ENCODE data around the gene CDC5L. TPM values are rescaled to one million over a fixed set of nuclear protein-coding genes. Genes with fewer than 3 reads are reported as not detected.
A peak's percentile ranks its signal among the peaks of the same experiment; 100 is the strongest.
"Not testable (repeated sequence)": the region's sequence is repeated elsewhere in the genome, so short reads cannot be mapped to it uniquely, and the experiment has no call there.

Gene CDC5L
- total RNA-seq = 28.1 and 28.4 TPM in 2 replicates

GRCh38 chr6:44387346-44388134 lies at the start of gene CDC5L:
Gene CDC5L, plus strand, starts transcription at chr6:44387706. Its CDS starts 118 bp downstream, at chr6:44387824.
- Mint-ChIP-seq H3K9me3 (no peaks in the 10 kb centered on the region), H3K27me3 (ENCODE audit: insufficient read depth) (peaks cover 3% of the 10 kb centered on the region), H3K4me1 (ENCODE audit: low read depth) (peaks cover 40% of the 10 kb centered on the region), H3K4me3 (peak within 1 kb of the TSS; percentile 97), H3K36me3 (ENCODE audit: low read depth) (peaks cover 33% of the 10 kb centered on the region), H3K27ac (peak within 1 kb of the TSS; percentile 99)
- peak; percentile 93 for DNase-seq (ENCODE audit: low spot score)
- intact Hi-C loops (cut with micrococcal nuclease) = loop anchor here (1.0 to 5.0 kb wide), 10 partner anchors 21 to 1624 kb away; partner anchors contain the start of genes AARS2, CUL7, HSP90AB1 and NFKBIE

- H3K27ac Mint-ChIP-seq = no peak overlapping the region
- H3K4me1 Mint-ChIP-seq (ENCODE audit: low read depth) = peaks cover 7% of the 10 kb centered on the region
- no peaks in the 10 kb centered on the region for H3K36me3 Mint-ChIP-seq (ENCODE audit: low read depth)
- DNase-seq (ENCODE audit: low spot score) = peak; percentile 55
- intact Hi-C loops (cut with micrococcal nuclease) = loop anchor here (1.0 to 5.0 kb wide), 5 partner anchors 26 to 242 kb away; partner anchors contain the start of gene AARS2
- H3K27me3 Mint-ChIP-seq (ENCODE audit: insufficient read depth) = peaks cover 32% of the 10 kb centered on the region
- no peak overlapping the region for H3K4me3 Mint-ChIP-seq
- no peaks in the 10 kb centered on the region for H3K9me3 Mint-ChIP-seq
Measured at GRCh38 chr6:44338228-44339122, 49.0 kb upstream of the CDC5L start.

GRCh38 chr6:44339301-44339700 lies 48.2 kb upstream of the CDC5L start:
- H3K4me3 Mint-ChIP-seq = no peak overlapping the region
- H3K27me3 Mint-ChIP-seq (ENCODE audit: insufficient read depth) = peaks cover 39% of the 10 kb centered on the region
- no peak for DNase-seq (ENCODE audit: low spot score)
- H3K27ac Mint-ChIP-seq = no peak overlapping the region
- H3K36me3 Mint-ChIP-seq (ENCODE audit: low read depth) = no peaks in the 10 kb centered on the region
- H3K9me3 Mint-ChIP-seq = no peaks in the 10 kb centered on the region
- H3K4me1 Mint-ChIP-seq (ENCODE audit: low read depth) = peaks cover 7% of the 10 kb centered on the region
- intact Hi-C loops (cut with micrococcal nuclease) = loop anchor here (2.0 to 5.0 kb wide), 2 partner anchors 26 to 118 kb away; partner anchors contain the start of gene AARS2

GRCh38 chr6:44339763-44340625 lies 47.5 kb upstream of the CDC5L start:
- intact Hi-C loops (cut with micrococcal nuclease) = loop anchor here (2.0 to 5.0 kb wide), 2 partner anchors 27 to 117 kb away; partner anchors contain the start of gene AARS2
- Mint-ChIP-seq H3K4me3 (no peak overlapping the region), H3K4me1 (ENCODE audit: low read depth) (peaks cover 7% of the 10 kb centered on the region), H3K36me3 (ENCODE audit: low read depth) (no peaks in the 10 kb centered on the region), H3K27ac (no peak overlapping the region), H3K27me3 (ENCODE audit: insufficient read depth) (peaks cover 45% of the 10 kb centered on the region), H3K9me3 (no peaks in the 10 kb centered on the region)
- no peak for DNase-seq (ENCODE audit: low spot score)

- Mint-ChIP-seq H3K4me1 (ENCODE audit: low read depth) (peaks cover 7% of the 10 kb centered on the region), H3K36me3 (ENCODE audit: low read depth) (no peaks in the 10 kb centered on the region), H3K27me3 (ENCODE audit: insufficient read depth) (peaks cover 53% of the 10 kb centered on the region), H3K4me3 (no peak overlapping the region), H3K27ac (no peak overlapping the region), H3K9me3 (no peaks in the 10 kb centered on the region)
- DNase-seq (ENCODE audit: low spot score) = no peak
- intact Hi-C loops (cut with micrococcal nuclease) = no loop called here
Measured at GRCh38 chr6:44341095-44341890, 46.2 kb upstream of the CDC5L start.

GRCh38 chr6:44342052-44342451 lies 45.5 kb upstream of the CDC5L start:
- Mint-ChIP-seq H3K9me3 (no peaks in the 10 kb centered on the region), H3K36me3 (ENCODE audit: low read depth) (no peaks in the 10 kb centered on the region), H3K4me1 (ENCODE audit: low read depth) (peaks cover 7% of the 10 kb centered on the region), H3K27me3 (ENCODE audit: insufficient read depth) (peaks cover 56% of the 10 kb centered on the region), H3K27ac (no peak overlapping the region), H3K4me3 (no peak overlapping the region)
- no peak for DNase-seq (ENCODE audit: low spot score)
- intact Hi-C loops (cut with micrococcal nuclease) = no loop called here

GRCh38 chr6:44342489-44342888 lies 45.0 kb upstream of the CDC5L start, which contains the start of gene SPATS1:
Gene SPATS1, plus strand, starts transcription at chr6:44342650. Its CDS starts 446 bp downstream, at chr6:44343096.
- DNase-seq (ENCODE audit: low spot score) = no peak
- H3K4me1 Mint-ChIP-seq (ENCODE audit: low read depth) = peaks cover 7% of the 10 kb centered on the region

GRCh38 chr6:44346818-44347217 lies 40.7 kb upstream of the CDC5L start:
- H3K9me3 Mint-ChIP-seq; intact Hi-C loops (cut with micrococcal nuclease); DNase-seq (ENCODE audit: low spot score); H3K27ac Mint-ChIP-seq; H3K36me3 Mint-ChIP-seq (ENCODE audit: low read depth); H3K4me1 Mint-ChIP-seq (ENCODE audit: low read depth); H3K4me3 Mint-ChIP-seq: not testable (repeated sequence)
- peaks cover 53% of the 10 kb centered on the region for H3K27me3 Mint-ChIP-seq (ENCODE audit: insufficient read depth)

More at GRCh38 chr6:44342489-44342888, 45.0 kb upstream of the CDC5L start, which contains the start of gene SPATS1:
- Mint-ChIP-seq H3K36me3 (ENCODE audit: low read depth) (no peaks in the 10 kb centered on the region), H3K27ac (no peak within 1 kb of the TSS), H3K27me3 (ENCODE audit: insufficient read depth) (peaks cover 59% of the 10 kb centered on the region), H3K9me3 (no peaks in the 10 kb centered on the region), H3K4me3 (no peak within 1 kb of the TSS)
- intact Hi-C loops (cut with micrococcal nuclease) = no loop called here

- intact Hi-C loops (cut with micrococcal nuclease) = no loop called here
- Mint-ChIP-seq H3K4me1 (ENCODE audit: low read depth) (no peaks in the 10 kb centered on the region), H3K27ac (no peak overlapping the region), H3K9me3 (no peaks in the 10 kb centered on the region), H3K4me3 (no peak overlapping the region), H3K27me3 (ENCODE audit: insufficient read depth) (peaks cover 24% of the 10 kb centered on the region), H3K36me3 (ENCODE audit: low read depth) (no peaks in the 10 kb centered on the region)
- DNase-seq (ENCODE audit: low spot score) = no peak
Measured at GRCh38 chr6:44349904-44350649, 37.4 kb upstream of the CDC5L start.

- intact Hi-C loops (cut with micrococcal nuclease); H3K27ac Mint-ChIP-seq; H3K9me3 Mint-ChIP-seq; H3K36me3 Mint-ChIP-seq (ENCODE audit: low read depth); H3K4me3 Mint-ChIP-seq; DNase-seq (ENCODE audit: low spot score); H3K4me1 Mint-ChIP-seq (ENCODE audit: low read depth): not testable (repeated sequence)
- H3K27me3 Mint-ChIP-seq (ENCODE audit: insufficient read depth) = peaks cover 24% of the 10 kb centered on the region
Measured at GRCh38 chr6:44350650-44350994, 36.9 kb upstream of the CDC5L start.

- Mint-ChIP-seq H3K36me3 (ENCODE audit: low read depth) (no peaks in the 10 kb centered on the region), H3K4me3 (no peak overlapping the region), H3K27ac (no peak overlapping the region), H3K27me3 (ENCODE audit: insufficient read depth) (peaks cover 14% of the 10 kb centered on the region), H3K9me3 (no peaks in the 10 kb centered on the region), H3K4me1 (ENCODE audit: low read depth) (no peaks in the 10 kb centered on the region)
- intact Hi-C loops (cut with micrococcal nuclease) = no loop called here
- DNase-seq (ENCODE audit: low spot score) = no peak
Measured at GRCh38 chr6:44352259-44352658, 35.2 kb upstream of the CDC5L start.
